IMR-90 (cell line): ENCODE results near the gene FNIP2. TPM values are rescaled to one million over a fixed set of nuclear protein-coding genes. Genes with fewer than 3 reads are reported as not detected.
A peak's percentile ranks its signal among the peaks of the same experiment; 100 is the strongest.

ENCODE experiments used
- ATAC-seq: fragments of 200-7000 bp; cut with Tn5 transposase; 2 replicates; pipeline ENCODE4 v1.9.1; 2020; ENCODE audit warnings: low read depth, mild to moderate bottlenecking, moderate library complexity
- BruUV-seq: library from RNA; stranded (reverse); fragments of 400-500 nt; replicated peaks from 2 replicates; lab custom pipeline; 2021; lab: Mats Ljungman, UMichigan
- CTCF ChIA-PET: fragments of 300-600 bp; formaldehyde crosslinking; extraction: SDS; loops from one replicate; lab custom pipeline; 2021; ENCODE audit warnings: antibody characterized with exemption; lab: Yijun Ruan, JAX
- POLR2A ChIA-PET: fragments of 300-600 bp; sonication (Branson Sonifier 250); formaldehyde crosslinking; loops from one replicate; lab custom pipeline; 2022; ENCODE audit warnings: antibody characterized with exemption; ENCODE audit not compliant: unreplicated experiment; lab: Charles Lee
- DNase-seq: peaks from one replicate; pipeline ENCODE4 v3.0.0; 2013
- H2AFZ ChIP-seq: replicated peaks from 2 replicates; pipeline ENCODE3; 2013; ENCODE audit warnings: low read length, mild to moderate bottlenecking; ENCODE audit not compliant: poor library complexity
- H2AK5ac ChIP-seq: 2 replicates; pipeline ENCODE4 v1.6.1; 2013; ENCODE audit warnings: low read depth, low read length, inconsistent platforms
- H2AK9ac ChIP-seq: replicated peaks from 2 replicates; pipeline ENCODE3; 2013; ENCODE audit warnings: mild to moderate bottlenecking, low read depth, low read length, moderate library complexity; ENCODE audit not compliant: poor library complexity
- H2BK120ac ChIP-seq: 2 replicates; pipeline ENCODE4 v1.6.1; 2013; ENCODE audit warnings: low read depth, low read length, inconsistent platforms
- H2BK15ac ChIP-seq: 3 replicates; pipeline ENCODE4 v1.6.1; 2013; ENCODE audit warnings: low read depth, low read length, inconsistent platforms
- H2BK20ac ChIP-seq: 2 replicates; pipeline ENCODE4 v1.6.1; 2013; ENCODE audit warnings: low read depth, mild to moderate bottlenecking, inconsistent platforms, low read length, moderate library complexity
- H2BK5ac ChIP-seq: 2 replicates; pipeline ENCODE4 v1.6.1; 2013; ENCODE audit warnings: mild to moderate bottlenecking, low read depth, low read length, inconsistent platforms; ENCODE audit not compliant: poor library complexity, severe bottlenecking
- H3K14ac ChIP-seq: replicated peaks from 2 replicates; pipeline ENCODE4 v1.6.1; 2013; ENCODE audit warnings: low read depth, low read length, inconsistent platforms
- H3K18ac ChIP-seq: 2 replicates; pipeline ENCODE4 v1.6.1; 2013; ENCODE audit warnings: low read depth, low read length, control low read depth
- H3K23ac ChIP-seq: 2 replicates; pipeline ENCODE4 v1.6.1; 2013; ENCODE audit warnings: low read depth, low read length, inconsistent platforms
- H3K27ac ChIP-seq: 2 replicates; pipeline ENCODE4 v1.5.1; 2013; ENCODE audit warnings: mild to moderate bottlenecking, control low read depth, low read length; ENCODE audit not compliant: insufficient read depth
- H3K27me3 ChIP-seq: 2 replicates; pipeline ENCODE4 v1.6.1; 2013; ENCODE audit warnings: low read length; ENCODE audit not compliant: control insufficient read depth, insufficient read depth
- H3K36me3 ChIP-seq: 2 replicates; pipeline ENCODE4 v1.6.1; 2013; ENCODE audit warnings: low read length, mixed read lengths; ENCODE audit not compliant: control insufficient read depth, insufficient read depth
- H3K4ac ChIP-seq: 2 replicates; pipeline ENCODE4 v1.6.1; 2013; ENCODE audit warnings: low read depth, low read length, inconsistent platforms
- H3K4me1 ChIP-seq: 2 replicates; pipeline ENCODE4 v1.6.1; 2013; ENCODE audit warnings: low read length, mixed read lengths; ENCODE audit not compliant: control insufficient read depth, insufficient read depth
- H3K4me2 ChIP-seq: 2 replicates; pipeline ENCODE4 v1.6.1; 2013; ENCODE audit warnings: low read depth, mild to moderate bottlenecking, control low read depth, low read length, moderate library complexity
- H3K4me3 ChIP-seq: 2 replicates; pipeline ENCODE4 v1.5.1; 2013; ENCODE audit warnings: low read depth, mild to moderate bottlenecking, control low read depth, low read length, moderate library complexity; ENCODE audit not compliant: insufficient read depth
- H3K56ac ChIP-seq: 2 replicates; pipeline ENCODE4 v1.6.1; 2013; ENCODE audit warnings: low read length, inconsistent platforms; ENCODE audit not compliant: insufficient read depth; ENCODE audit errors: extremely low read depth
- H3K79me1 ChIP-seq, 2 experiments: 2 replicates each; pipeline ENCODE4 v1.6.1; 2013; ENCODE audit warnings: low read length in 2 of 2, inconsistent platforms in 1 of 2, low read depth in 1 of 2
- H3K9ac ChIP-seq: 2 replicates; pipeline ENCODE4 v1.6.1; 2013; ENCODE audit warnings: low read depth, low read length, control low read depth
- H3K9me1 ChIP-seq: 2 replicates; pipeline ENCODE4 v1.6.1; 2013; ENCODE audit warnings: low read length, inconsistent platforms; ENCODE audit not compliant: insufficient read depth
- H3K9me3 ChIP-seq: 2 replicates; pipeline ENCODE4 v1.6.1; 2013; ENCODE audit warnings: low read length; ENCODE audit not compliant: control insufficient read depth, insufficient read depth
- H4K20me1 ChIP-seq: 2 replicates; pipeline ENCODE4 v1.6.1; 2013; ENCODE audit warnings: low read length, inconsistent platforms; ENCODE audit not compliant: insufficient read depth
- H4K5ac ChIP-seq: 2 replicates; pipeline ENCODE4 v1.6.1; 2013; ENCODE audit warnings: mild to moderate bottlenecking, low read depth, low read length, control low read depth
- H4K8ac ChIP-seq, 2 experiments: 2 replicates each; pipeline ENCODE4 v1.6.1; 2013; ENCODE audit warnings: low read depth in 2 of 2, low read length in 2 of 2, control low read depth in 1 of 2, inconsistent platforms in 1 of 2
- H4K91ac ChIP-seq: 2 replicates; pipeline ENCODE4 v1.6.1; 2013; ENCODE audit warnings: low read depth, low read length, inconsistent platforms; ENCODE audit not compliant: insufficient read depth
- CEBPB ChIP-seq: IDR thresholded peaks from 2 replicates; pipeline ENCODE4 v1.6.1; 2012; ENCODE audit warnings: low read depth, low read length, improper control_type of control experiment
- CHD1 ChIP-seq: IDR thresholded peaks from 2 replicates; pipeline ENCODE4 v1.6.1; 2012; ENCODE audit warnings: low read depth, low read length, improper control_type of control experiment
- FOS ChIP-seq: fragments of 150-350 bp; IDR thresholded peaks from 2 replicates; pipeline ENCODE4 v1.6.1; 2016; ENCODE audit warnings: low read depth, low read length
- MAFK ChIP-seq: IDR thresholded peaks from 2 replicates; pipeline ENCODE4 v1.6.1; 2012; ENCODE audit warnings: low read depth, low read length, improper control_type of control experiment
- MAZ ChIP-seq: IDR thresholded peaks from 2 replicates; pipeline ENCODE4 v1.6.1; 2012; ENCODE audit warnings: low read depth, mild to moderate bottlenecking, low read length, improper control_type of control experiment, moderate library complexity, borderline replicate concordance
- MXI1 ChIP-seq: IDR thresholded peaks from 2 replicates; pipeline ENCODE4 v1.6.1; 2012; ENCODE audit warnings: low read depth, mild to moderate bottlenecking, low read length, moderate library complexity, borderline replicate concordance
- POLR2A ChIP-seq: IDR thresholded peaks from 2 replicates; pipeline ENCODE4 v1.6.1; 2012; ENCODE audit warnings: mild to moderate bottlenecking, low read depth, low read length
- RAD21 ChIP-seq: IDR thresholded peaks from 2 replicates; pipeline ENCODE4 v1.6.1; 2012; ENCODE audit warnings: low read length, improper control_type of control experiment
- RCOR1 ChIP-seq: IDR thresholded peaks from 2 replicates; pipeline ENCODE4 v1.6.1; 2012; ENCODE audit warnings: mild to moderate bottlenecking, low read length, improper control_type of control experiment; ENCODE audit not compliant: insufficient replicate concordance
- RFX5 ChIP-seq: IDR thresholded peaks from 2 replicates; pipeline ENCODE4 v1.8.0; 2012; ENCODE audit warnings: low read depth, mild to moderate bottlenecking, low read length, moderate library complexity
- SMC3 ChIP-seq: fragments of 150-350 bp; IDR thresholded peaks from 2 replicates; pipeline ENCODE4 v1.6.1; 2016; ENCODE audit warnings: low read depth, mild to moderate bottlenecking, antibody characterized with exemption, low read length, moderate library complexity
- WGBS, 2 experiments: methylation state at CpG; one replicate each; pipeline versions ENCODE4 v1.1.5 to v1.1.7; 2013; ENCODE audit warnings: missing lambda C conversion rate in 2 of 2; ENCODE audit not compliant: insufficient read length in 1 of 2; ENCODE audit errors: extremely low coverage in 2 of 2; 5-methylcytosine and 5-hydroxymethylcytosine counted together
- dilution Hi-C: fragments of 300-500 bp; cut with HindIII; formaldehyde crosslinking; loops from one replicate; pipeline ENCODE4 v1.14.3; 2018; ENCODE audit warnings: low sequenced_read_pairs; ENCODE audit not compliant: unreplicated experiment
- in situ Hi-C: fragments of 300-500 bp; cut with MboI; formaldehyde crosslinking; loops from 3 replicates; pipeline ENCODE4 v1.14.3; 2019; ENCODE audit warnings: low sequenced_read_pairs, inconsistent platforms, mixed read lengths
- intact Hi-C: fragments of 100-400 bp; cut with micrococcal nuclease; formaldehyde crosslinking; loops from 2 replicates; pipeline ENCODE4 v1.10.0; 2022
- polyA plus RNA-seq, 3 experiments: library from polyadenylated mRNA; depleted of rRNA; stranded (reverse); fragments of >200 nt; gene quantifications; 2 replicates each; pipeline ENCODE4 v1.2.3, GENCODE V29; 2012; ENCODE audit warnings: low replicate concordance in 1 of 3
- total RNA-seq: library from RNA; depleted of rRNA; stranded (reverse); fragments of >200 nt; gene quantifications from 2 replicates; pipeline ENCODE4 v1.2.3, GENCODE V29; 2012
- TF ChIP-seq, protein P1 (sequence below): fragments of 150-350 bp; IDR thresholded peaks from 2 replicates; pipeline ENCODE4 v1.6.1; 2017; ENCODE audit warnings: mild to moderate bottlenecking, antibody characterized with exemption, low read length, low read depth
- TF ChIP-seq, protein P2 (sequence below): conservative IDR thresholded peaks from 2 replicates; pipeline ENCODE4 v1.5.1; 2012; ENCODE audit warnings: mild to moderate bottlenecking, low read depth, low read length, improper control_type of control experiment
- TF ChIP-seq, protein P3 (sequence below): fragments of 150-350 bp; IDR thresholded peaks from 2 replicates; pipeline ENCODE4 v1.6.1; 2016; ENCODE audit warnings: low read depth, mild to moderate bottlenecking, low read length, moderate library complexity, borderline replicate concordance

The FNIP2 gene
- total and polyA plus RNA-seq, 2 of the 4 experiments (the other 2 are of a cell fraction) = 4.7 to 24.6 TPM

DNA sequence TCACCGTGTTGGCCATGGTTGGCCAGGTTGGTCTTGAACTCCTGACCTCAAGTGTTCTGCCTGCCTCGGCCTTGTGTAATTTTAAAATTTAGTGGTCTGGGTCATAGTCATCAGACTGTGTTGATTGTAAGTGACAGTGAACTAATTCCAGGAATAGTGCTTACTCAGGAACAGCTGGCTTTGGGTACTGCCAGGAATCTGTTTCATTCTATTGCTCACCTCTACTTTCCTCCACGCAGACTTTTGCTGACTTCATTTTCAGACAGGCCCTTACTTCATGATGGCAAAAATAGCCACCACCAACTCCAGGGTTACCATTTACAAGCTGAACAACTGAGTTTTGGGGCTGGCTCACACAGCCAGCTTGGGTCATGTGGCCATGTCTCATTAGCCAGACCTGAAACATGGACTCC lies 54.6 kb downstream of the FNIP2 start:
- Histone ChIP-seq H2BK5ac (no peak overlapping the region), H3K27ac (no peak overlapping the region)
- WGBS, 2 experiments = 50% methylated on average over 1 of the region's 3 CpGs; no CpG with 5 or more reads in 1 of the 2 experiments

More for the DNA sequence above, 54.6 kb downstream of the FNIP2 start:
- no peak overlapping the region for H2AFZ ChIP-seq
- ChIA-PET CTCF (interaction anchor here (0.6 to 1.2 kb wide), 3 partner anchors 27 to 49 kb away, joined by 3 to 5 read pairs (median 4); no protein-coding TSS in a partner anchor), POLR2A (no interaction called here)
- TF ChIP-seq MAZ = no peak
- peak; percentile 64 for TF ChIP-seq MAFK
- no peak for TF ChIP-seq RCOR1
- 0 out of 2 replicates have a peak, but pooled peaks have one; percentile 2 for TF ChIP-seq FOS
- no peak for TF ChIP-seq RFX5
- TF ChIP-seq, protein P1, sequence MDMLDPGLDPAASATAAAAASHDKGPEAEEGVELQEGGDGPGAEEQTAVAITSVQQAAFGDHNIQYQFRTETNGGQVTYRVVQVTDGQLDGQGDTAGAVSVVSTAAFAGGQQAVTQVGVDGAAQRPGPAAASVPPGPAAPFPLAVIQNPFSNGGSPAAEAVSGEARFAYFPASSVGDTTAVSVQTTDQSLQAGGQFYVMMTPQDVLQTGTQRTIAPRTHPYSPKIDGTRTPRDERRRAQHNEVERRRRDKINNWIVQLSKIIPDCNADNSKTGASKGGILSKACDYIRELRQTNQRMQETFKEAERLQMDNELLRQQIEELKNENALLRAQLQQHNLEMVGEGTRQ = peak; percentile 59; the same call in 1 of the 2 replicates
- no peak for TF ChIP-seq CHD1
- TF ChIP-seq RAD21 = no peak
- TF ChIP-seq MXI1 = no peak
- TF ChIP-seq, protein P2, sequence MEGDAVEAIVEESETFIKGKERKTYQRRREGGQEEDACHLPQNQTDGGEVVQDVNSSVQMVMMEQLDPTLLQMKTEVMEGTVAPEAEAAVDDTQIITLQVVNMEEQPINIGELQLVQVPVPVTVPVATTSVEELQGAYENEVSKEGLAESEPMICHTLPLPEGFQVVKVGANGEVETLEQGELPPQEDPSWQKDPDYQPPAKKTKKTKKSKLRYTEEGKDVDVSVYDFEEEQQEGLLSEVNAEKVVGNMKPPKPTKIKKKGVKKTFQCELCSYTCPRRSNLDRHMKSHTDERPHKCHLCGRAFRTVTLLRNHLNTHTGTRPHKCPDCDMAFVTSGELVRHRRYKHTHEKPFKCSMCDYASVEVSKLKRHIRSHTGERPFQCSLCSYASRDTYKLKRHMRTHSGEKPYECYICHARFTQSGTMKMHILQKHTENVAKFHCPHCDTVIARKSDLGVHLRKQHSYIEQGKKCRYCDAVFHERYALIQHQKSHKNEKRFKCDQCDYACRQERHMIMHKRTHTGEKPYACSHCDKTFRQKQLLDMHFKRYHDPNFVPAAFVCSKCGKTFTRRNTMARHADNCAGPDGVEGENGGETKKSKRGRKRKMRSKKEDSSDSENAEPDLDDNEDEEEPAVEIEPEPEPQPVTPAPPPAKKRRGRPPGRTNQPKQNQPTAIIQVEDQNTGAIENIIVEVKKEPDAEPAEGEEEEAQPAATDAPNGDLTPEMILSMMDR = no peak
- no peak for TF ChIP-seq CEBPB
- TF ChIP-seq SMC3 = no peak
- TF ChIP-seq, protein P3, sequence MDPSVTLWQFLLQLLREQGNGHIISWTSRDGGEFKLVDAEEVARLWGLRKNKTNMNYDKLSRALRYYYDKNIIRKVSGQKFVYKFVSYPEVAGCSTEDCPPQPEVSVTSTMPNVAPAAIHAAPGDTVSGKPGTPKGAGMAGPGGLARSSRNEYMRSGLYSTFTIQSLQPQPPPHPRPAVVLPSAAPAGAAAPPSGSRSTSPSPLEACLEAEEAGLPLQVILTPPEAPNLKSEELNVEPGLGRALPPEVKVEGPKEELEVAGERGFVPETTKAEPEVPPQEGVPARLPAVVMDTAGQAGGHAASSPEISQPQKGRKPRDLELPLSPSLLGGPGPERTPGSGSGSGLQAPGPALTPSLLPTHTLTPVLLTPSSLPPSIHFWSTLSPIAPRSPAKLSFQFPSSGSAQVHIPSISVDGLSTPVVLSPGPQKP = no peak
- TF ChIP-seq POLR2A = no peak
- no TSS peak for BruUV-seq
- in situ Hi-C loops = no loop called here
- no peak overlapping the region for H3K4ac ChIP-seq
- dilution Hi-C loops = no loop called here
- no peak overlapping the region for H2AK9ac ChIP-seq
- H3K4me2 ChIP-seq = no peak overlapping the region
- no peak overlapping the region for H3K56ac ChIP-seq
- H2BK120ac ChIP-seq = no peak overlapping the region
- H4K20me1 ChIP-seq = no peaks in the 10 kb centered on the region
- peaks cover 25% of the 10 kb centered on the region for H3K4me1 ChIP-seq
- peaks cover 22% of the 10 kb centered on the region for H3K9me1 ChIP-seq
- no peaks in the 10 kb centered on the region for H3K36me3 ChIP-seq
- intact Hi-C loops = no loop called here
- H3K23ac ChIP-seq = no peak overlapping the region
- no peaks in the 10 kb centered on the region for H3K9me3 ChIP-seq
- no peak overlapping the region for H3K4me3 ChIP-seq
- no peak overlapping the region for H2BK20ac ChIP-seq
- H3K9ac ChIP-seq = no peak overlapping the region
- H2AK5ac ChIP-seq = no peak overlapping the region
- H4K8ac ChIP-seq = no peak overlapping the region
- no peaks in the 10 kb centered on the region for H3K27me3 ChIP-seq
- DNase-seq (peak; percentile 58), ATAC-seq (no peak)
- H3K14ac ChIP-seq = no peak overlapping the region; the same call in 1 of the 2 replicates
- no peak overlapping the region for H2BK15ac ChIP-seq
- peaks cover 22 to 59% of the 10 kb centered on the region in 2 experiments; a peak in 3 of 4 replicates for H3K79me1 ChIP-seq
- no peak overlapping the region for H4K5ac ChIP-seq
- no peak overlapping the region for H4K91ac ChIP-seq
- H3K18ac ChIP-seq = no peak overlapping the region; the same call in 1 of the 2 replicates
